Keratinocyte (primary cell): ENCODE measurements around the gene OR51T1.

ENCODE experiments used
- CTCF ChIP-seq, 3 experiments: IDR thresholded peaks in 1 of 3; conservative IDR thresholded peaks in 1 of 3; optimal IDR thresholded peaks in 1 of 3; 2 replicates in 2 of 3; 3 replicates in 1 of 3; pipeline versions ENCODE3 to v1.5.1; 2011; ENCODE audit warnings: low read length in 3 of 3, mild to moderate bottlenecking in 3 of 3, moderate library complexity in 2 of 3, control low read depth in 1 of 3, inconsistent platforms in 1 of 3; ENCODE audit not compliant: insufficient read depth in 2 of 3; ENCODE audit errors: extremely low read depth in 1 of 3
- EZH2 ChIP-seq: IDR thresholded peaks from one replicate; pipeline ENCODE4 v1.6.1; 2012; ENCODE audit warnings: inconsistent platforms, mild to moderate bottlenecking, low read length, moderate library complexity

GRCh38 chr11:4851033-4851432 is 30.7 kb upstream of the OR51T1 start:
- TF ChIP-seq EZH2 (no peak), CTCF (optimal IDR thresholded peaks at IDR 0.05 in 1 of 3, IDR thresholded peaks at IDR 0.05 in 1 of 3, conservative IDR thresholded peaks at IDR 0.05 in 1 of 3; ENCODE audit: extremely low read depth in 1 of 3, insufficient read depth in 2 of 3, low read length in 3 of 3) (no peak)
